HepG2 (cell line): ENCODE data around the gene CSTPP1. TPM values are rescaled to one million over a fixed set of nuclear protein-coding genes. Genes with fewer than 3 reads are reported as not detected.
A peak's percentile ranks its signal among the peaks of the same experiment; 100 is the strongest.

Source experiments
- E2F1 ChIP-seq: sonication (generic); formaldehyde crosslinking; IDR thresholded peaks from 2 replicates; pipeline ENCODE4 v1.5.0; 2020; ENCODE audit warnings: missing genetic modification reagents
- GRHL1 ChIP-seq: sonication (generic); formaldehyde crosslinking; conservative IDR thresholded peaks from 2 replicates; pipeline ENCODE4 v1.8.0; 2022; ENCODE audit warnings: missing genetic modification reagents
- HMG20A ChIP-seq: IDR thresholded peaks from 2 replicates; pipeline ENCODE4 v1.6.1; 2016; ENCODE audit warnings: borderline replicate concordance
- HNRNPUL1 ChIP-seq: fragments of 200-400 bp; formaldehyde crosslinking; IDR thresholded peaks from 2 replicates; pipeline ENCODE4 v1.6.1; 2017; ENCODE audit warnings: low read depth, mild to moderate bottlenecking, low read length, moderate library complexity
- MAFG ChIP-seq: sonication (generic); formaldehyde crosslinking; IDR thresholded peaks from 2 replicates; pipeline ENCODE4 v1.5.1; 2020; ENCODE audit warnings: mild to moderate bottlenecking, missing genetic modification reagents
- MNT ChIP-seq: fragments of 450-650 bp; IDR thresholded peaks from 2 replicates; pipeline ENCODE4 v1.6.1; 2016
- REST ChIP-seq, 2 experiments: IDR thresholded peaks; 2 replicates each; pipeline ENCODE4 v1.6.1; 2011 to 2012; ENCODE audit warnings: low read length in 2 of 2, borderline replicate concordance in 1 of 2, low read depth in 1 of 2, mild to moderate bottlenecking in 1 of 2, moderate library complexity in 1 of 2
- SALL1 ChIP-seq: sonication (generic); formaldehyde crosslinking; IDR thresholded peaks from 2 replicates; pipeline ENCODE4 v1.8.0; 2022; ENCODE audit warnings: mild to moderate bottlenecking, missing genetic modification reagents
- ZNF3 ChIP-seq: IDR thresholded peaks from 2 replicates; pipeline ENCODE4 v1.7.0; 2017; ENCODE audit warnings: inconsistent platforms
- ZNF83 ChIP-seq: sonication (generic); formaldehyde crosslinking; IDR thresholded peaks from 2 replicates; pipeline ENCODE4 v1.4.0; 2020; ENCODE audit warnings: missing genetic modification reagents, mild to moderate bottlenecking, borderline replicate concordance
- polyA plus RNA-seq, 8 experiments: library from polyadenylated mRNA; depleted of rRNA in 3 of 8; stranded (reverse) in 7 of 8; unstranded in 1 of 8; fragments of >200 nt; fragmentation: Illumina TruSeq in 4 of 8; extraction: Trizol in 4 of 8; gene quantifications; 2 replicates each; pipeline versions ENCODE4 v1.2.1 to v1.2.3, GENCODE V29; 2011 to 2016; ENCODE audit warnings: low read depth in 4 of 8, missing spikeins in 1 of 8, mixed read lengths in 1 of 8; ENCODE audit not compliant: insufficient read depth in 1 of 8
- total RNA-seq, 5 experiments: library from RNA; depleted of rRNA; stranded (reverse); fragments of >200 nt; fragmentation: Illumina TruSeq; extraction: Trizol; gene quantifications; 2 replicates each; pipeline ENCODE4 v1.2.3, GENCODE V29; 2016; ENCODE audit warnings: low read depth in 1 of 5
- TF ChIP-seq, protein P1 (sequence below): sonication (generic); formaldehyde crosslinking; IDR thresholded peaks from 2 replicates; pipeline ENCODE4 v1.4.0; 2020; ENCODE audit warnings: low read depth, missing genetic modification reagents
- TF ChIP-seq, protein P2 (sequence below): IDR thresholded peaks from 2 replicates; pipeline ENCODE4 v1.6.1; 2016; ENCODE audit warnings: missing biosample characterization, missing genetic modification reagents, low read depth

Gene CSTPP1
- total and polyA plus RNA-seq, 2 of the 13 experiments (the other 11 are each of a cell fraction or from before 2014, with no cell fraction given) = 12.3 to 14.6 TPM

GRCh38 chr11:47185305-47186075 is 248.9 kb downstream of the CSTPP1 start (continued):
- 0 out of 4 replicates have a peak, but pooled peaks of 1 of the 2 experiments have one; percentile 12 for TF ChIP-seq REST (IDR thresholded peaks at IDR 0.05; ENCODE audit: borderline replicate concordance in 1 of 2, low read depth in 1 of 2, low read length in 2 of 2)
- no peak for TF ChIP-seq HMG20A
- no peak for TF ChIP-seq ZNF3 (CRISPR knock-in tag)
- TF ChIP-seq, protein P1, sequence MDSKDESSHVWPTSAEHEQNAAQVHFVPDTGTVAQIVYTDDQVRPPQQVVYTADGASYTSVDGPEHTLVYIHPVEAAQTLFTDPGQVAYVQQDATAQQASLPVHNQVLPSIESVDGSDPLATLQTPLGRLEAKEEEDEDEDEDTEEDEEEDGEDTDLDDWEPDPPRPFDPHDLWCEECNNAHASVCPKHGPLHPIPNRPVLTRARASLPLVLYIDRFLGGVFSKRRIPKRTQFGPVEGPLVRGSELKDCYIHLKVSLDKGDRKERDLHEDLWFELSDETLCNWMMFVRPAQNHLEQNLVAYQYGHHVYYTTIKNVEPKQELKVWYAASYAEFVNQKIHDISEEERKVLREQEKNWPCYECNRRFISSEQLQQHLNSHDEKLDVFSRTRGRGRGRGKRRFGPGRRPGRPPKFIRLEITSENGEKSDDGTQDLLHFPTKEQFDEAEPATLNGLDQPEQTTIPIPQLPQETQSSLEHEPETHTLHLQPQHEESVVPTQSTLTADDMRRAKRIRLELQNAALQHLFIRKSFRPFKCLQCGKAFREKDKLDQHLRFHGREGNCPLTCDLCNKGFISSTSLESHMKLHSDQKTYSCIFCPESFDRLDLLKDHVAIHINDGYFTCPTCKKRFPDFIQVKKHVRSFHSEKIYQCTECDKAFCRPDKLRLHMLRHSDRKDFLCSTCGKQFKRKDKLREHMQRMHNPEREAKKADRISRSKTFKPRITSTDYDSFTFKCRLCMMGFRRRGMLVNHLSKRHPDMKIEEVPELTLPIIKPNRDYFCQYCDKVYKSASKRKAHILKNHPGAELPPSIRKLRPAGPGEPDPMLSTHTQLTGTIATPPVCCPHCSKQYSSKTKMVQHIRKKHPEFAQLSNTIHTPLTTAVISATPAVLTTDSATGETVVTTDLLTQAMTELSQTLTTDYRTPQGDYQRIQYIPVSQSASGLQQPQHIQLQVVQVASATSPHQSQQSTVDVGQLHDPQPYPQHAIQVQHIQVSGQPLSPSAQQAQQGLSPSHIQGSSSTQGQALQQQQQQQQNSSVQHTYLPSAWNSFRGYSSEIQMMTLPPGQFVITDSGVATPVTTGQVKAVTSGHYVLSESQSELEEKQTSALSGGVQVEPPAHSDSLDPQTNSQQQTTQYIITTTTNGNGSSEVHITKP (CRISPR knock-in tag) = 0 out of 2 replicates have a peak, but pooled peaks have one; percentile 27
- TF ChIP-seq MNT = no peak
- TF ChIP-seq HNRNPUL1 = no peak
- no peak for TF ChIP-seq MAFG (CRISPR knock-in tag)
- no peak for TF ChIP-seq GRHL1 (CRISPR knock-in tag)
- TF ChIP-seq, protein P2, sequence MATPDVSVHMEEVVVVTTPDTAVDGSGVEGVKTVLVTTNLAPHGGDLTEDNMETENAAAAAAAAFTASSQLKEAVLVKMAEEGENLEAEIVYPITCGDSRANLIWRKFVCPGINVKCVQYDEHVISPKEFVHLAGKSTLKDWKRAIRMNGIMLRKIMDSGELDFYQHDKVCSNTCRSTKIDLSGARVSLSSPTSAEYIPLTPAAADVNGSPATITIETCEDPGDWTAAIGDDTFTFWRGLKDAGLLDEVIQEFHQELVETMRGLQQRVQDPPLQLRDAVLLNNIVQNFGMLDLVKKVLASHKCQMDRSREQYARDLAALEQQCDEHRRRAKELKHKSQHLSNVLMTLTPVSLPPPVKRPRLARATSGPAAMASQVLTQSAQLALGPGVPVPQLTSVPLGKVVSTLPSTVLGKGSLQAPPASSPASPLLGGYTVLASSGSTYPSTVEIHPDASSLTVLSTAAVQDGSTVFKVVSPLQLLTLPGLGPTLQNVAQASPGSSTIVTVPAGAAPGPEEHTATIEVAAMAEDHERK (CRISPR knock-in tag) = no peak
- TF ChIP-seq SALL1 = peak; percentile 43
- TF ChIP-seq E2F1 = no peak
- TF ChIP-seq ZNF83 (CRISPR knock-in tag) = no peak
